Smooth muscle cell (in vitro differentiated cells): ENCODE measurements around the gene RNF152. TPM values are rescaled to one million over a fixed set of nuclear protein-coding genes. Genes with fewer than 3 reads are reported as not detected.

Experiments
- DNase-seq: peaks from one replicate; lab custom pipeline; 2025; ENCODE audit not compliant: unreplicated experiment; lab: John Stamatoyannopoulos, UW
- H2AFZ ChIP-seq: fragments of 200-600 bp; sonication (generic); 2 replicates; pipeline ENCODE4 v1.6.0; 2016; ENCODE audit warnings: antibody characterized with exemption, low read depth, mild to moderate bottlenecking
- H3F3A ChIP-seq: fragments of 200-600 bp; sonication (generic); 2 replicates; pipeline ENCODE4 v1.6.0; 2017; ENCODE audit warnings: antibody characterized with exemption, low read depth
- H3K27ac ChIP-seq: fragments of 200-600 bp; sonication (generic); 2 replicates; pipeline ENCODE4 v1.5.1; 2016; ENCODE audit warnings: low read depth, mild to moderate bottlenecking
- H3K27me3 ChIP-seq: fragments of 200-600 bp; sonication (generic); 2 replicates; pipeline ENCODE4 v1.6.1; 2016; ENCODE audit warnings: low read depth, mild to moderate bottlenecking
- H3K36me3 ChIP-seq: fragments of 200-600 bp; sonication (generic); 2 replicates; pipeline ENCODE4 v1.5.1; 2016; ENCODE audit warnings: low read depth
- H3K4me1 ChIP-seq: fragments of 200-600 bp; sonication (generic); 2 replicates; pipeline ENCODE4 v1.5.1; 2016; ENCODE audit warnings: low read depth
- H3K4me2 ChIP-seq: fragments of 200-600 bp; sonication (generic); 2 replicates; pipeline ENCODE4 v1.6.0; 2016; ENCODE audit warnings: mild to moderate bottlenecking
- H3K4me3 ChIP-seq: fragments of 200-600 bp; sonication (generic); 2 replicates; pipeline ENCODE4 v1.5.1; 2016; ENCODE audit warnings: mild to moderate bottlenecking
- H3K79me2 ChIP-seq: fragments of 200-600 bp; sonication (generic); 2 replicates; pipeline ENCODE4 v1.6.0; 2016; ENCODE audit warnings: low read depth, mild to moderate bottlenecking
- H3K9ac ChIP-seq: fragments of 200-600 bp; sonication (generic); 2 replicates; pipeline ENCODE4 v1.6.0; 2016; ENCODE audit warnings: low read depth
- H3K9me3 ChIP-seq: fragments of 200-600 bp; sonication (generic); replicated peaks from 2 replicates; pipeline ENCODE4 v1.5.1; 2016; ENCODE audit warnings: low read depth
- H4K20me1 ChIP-seq: fragments of 200-600 bp; sonication (generic); 2 replicates; pipeline ENCODE4 v1.6.0; 2016; ENCODE audit warnings: low read depth
- CTCF ChIP-seq: fragments of 200-600 bp; sonication (generic); IDR thresholded peaks from 2 replicates; pipeline ENCODE4 v1.5.1; 2017; ENCODE audit warnings: borderline replicate concordance, mild to moderate bottlenecking, antibody characterized with exemption; ENCODE audit not compliant: insufficient read depth, poor library complexity, severe bottlenecking
- whole genome bisulfite sequencing: methylation state at CpG from one replicate; pipeline ENCODE4 v1.1.7; 2016; ENCODE audit warnings: low lambda C conversion rate; 5-methylcytosine and 5-hydroxymethylcytosine counted together
- polyA plus RNA-seq: library from polyadenylated mRNA; unstranded; fragments of >200 nt; fragmentation: Nextera tagmentation; extraction: Ambion mirVana; gene quantifications from 2 replicates; pipeline ENCODE4 v1.2.1, GENCODE V29; 2016
- total RNA-seq: library from RNA; depleted of rRNA; stranded (reverse); fragments of >200 nt; gene quantifications from 2 replicates; pipeline ENCODE4 v1.2.3, GENCODE V29; 2014

RNF152 gene
- total and polyA plus RNA-seq, 2 experiments from 2014 or later, result 10.6 to 56.6 TPM

GRCh38 chr18:61935362-61935761 is 42.6 kb upstream of the RNF152 start:
- H3K79me2 ChIP-seq, result no peaks in the 10 kb centered on the region
- no peak overlapping the region for H3K27ac ChIP-seq
- no peak for TF ChIP-seq CTCF
- no peak overlapping the region for H3K9ac ChIP-seq
- H3F3A ChIP-seq, result no peaks in the 10 kb centered on the region
- H3K4me2 ChIP-seq, result no peak overlapping the region
- H4K20me1 ChIP-seq, result no peaks in the 10 kb centered on the region
- WGBS, result 53% methylated on average over 3 of the region's 3 CpGs
- H3K9me3 ChIP-seq, result no peaks in the 10 kb centered on the region
- no peaks in the 10 kb centered on the region for H3K36me3 ChIP-seq
- DNase-seq, result no peak
- no peaks in the 10 kb centered on the region for H3K27me3 ChIP-seq
- H3K4me1 ChIP-seq, result no peaks in the 10 kb centered on the region
- no peak overlapping the region for H3K4me3 ChIP-seq
- H2AFZ ChIP-seq, result no peak overlapping the region

DNA sequence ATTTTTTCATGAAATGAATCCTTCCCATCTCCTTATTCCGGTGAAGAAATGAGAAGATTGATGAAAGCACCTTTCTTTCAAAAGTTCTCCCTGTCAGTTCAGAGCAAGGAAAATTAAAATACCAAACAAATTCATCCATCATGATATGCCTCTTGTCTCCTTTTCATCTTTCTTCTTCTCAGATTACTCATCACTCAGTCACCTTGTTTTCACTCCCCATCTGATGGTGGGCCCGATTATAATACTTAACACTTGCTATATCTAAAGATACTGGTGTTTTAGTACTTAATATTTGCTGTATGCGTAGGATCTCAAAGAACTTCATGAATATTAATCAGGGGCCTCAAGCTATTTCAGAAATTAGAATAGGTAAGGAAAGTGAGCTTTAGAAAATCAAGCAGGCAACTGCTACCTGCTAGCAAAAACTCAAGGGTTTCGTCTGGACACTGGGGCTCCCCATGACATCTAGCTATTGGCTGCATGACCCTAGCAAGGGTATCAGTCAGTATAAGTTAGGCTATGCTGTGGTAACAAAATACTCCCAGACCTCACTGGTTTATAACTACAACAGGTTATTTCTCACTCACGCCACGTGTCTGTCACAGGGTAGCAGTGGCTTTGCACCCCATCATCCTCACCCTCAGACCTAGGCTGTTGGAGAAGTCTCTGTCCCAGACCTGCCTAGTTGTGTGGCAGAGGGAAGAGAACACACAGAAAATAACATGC is 39.0 kb upstream of the RNF152 start:
- Histone ChIP-seq H3K4me2 (no peak overlapping the region), H3K4me1 (peaks cover 6% of the 10 kb centered on the region), H2AFZ (no peak overlapping the region), H3K79me2 (no peaks in the 10 kb centered on the region), H3K9ac (no peak overlapping the region), H3K27me3 (no peaks in the 10 kb centered on the region), H3K9me3 (no peaks in the 10 kb centered on the region), H3K36me3 (no peaks in the 10 kb centered on the region), H3K27ac (no peak overlapping the region), H3K4me3 (no peak overlapping the region), H3F3A (no peaks in the 10 kb centered on the region), H4K20me1 (no peaks in the 10 kb centered on the region)
- 95% methylated on average over 6 of the region's 6 CpGs for WGBS
- TF ChIP-seq CTCF, result no peak
- DNase-seq, result no peak

DNA sequence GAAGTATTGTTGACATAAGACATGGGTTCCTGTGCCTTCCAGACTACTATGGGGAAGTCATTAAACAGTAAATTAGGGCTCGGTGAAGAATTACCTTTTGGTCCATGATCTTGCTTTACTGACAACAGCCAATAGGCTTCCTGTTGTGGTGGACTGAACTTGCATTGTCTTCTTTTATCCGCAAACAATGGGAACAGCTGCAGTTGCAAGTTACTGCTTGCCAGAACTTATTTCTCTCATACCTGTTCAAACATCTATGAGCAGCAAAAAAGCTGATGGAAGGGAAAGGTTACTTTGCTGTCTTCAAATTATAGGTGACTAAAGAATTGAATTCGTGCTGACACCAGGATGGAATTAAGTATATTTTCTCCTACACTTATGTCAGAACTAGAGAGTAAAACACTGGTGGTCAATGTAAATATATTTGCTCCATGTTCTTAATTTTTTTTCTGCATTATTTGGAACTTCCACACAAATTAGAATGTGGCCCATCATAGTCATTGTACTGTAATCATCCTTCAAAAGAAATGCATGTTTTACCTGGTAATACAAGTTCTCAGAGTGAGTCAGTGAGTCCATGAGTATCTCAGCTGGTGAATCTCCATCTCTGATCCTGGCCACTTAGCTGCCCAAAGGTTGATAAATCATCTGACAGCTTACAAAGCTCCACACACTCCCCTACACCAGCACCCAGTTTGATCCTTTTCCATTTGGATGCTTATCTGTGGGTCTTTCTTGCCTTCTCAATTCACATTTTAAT is 37.3 kb upstream of the RNF152 start:
- no peak overlapping the region for H3K4me3 ChIP-seq
- H3K9me3 ChIP-seq, result no peaks in the 10 kb centered on the region
- no peaks in the 10 kb centered on the region for H3K79me2 ChIP-seq
- no peak for TF ChIP-seq CTCF
- DNase-seq, result no peak
- no peaks in the 10 kb centered on the region for H3K36me3 ChIP-seq
- no peak overlapping the region for H2AFZ ChIP-seq
- H3K4me1 ChIP-seq, result peaks cover 6% of the 10 kb centered on the region
- H3K27ac ChIP-seq, result peak overlapping the region; percentile 25
- no peak overlapping the region for H3K9ac ChIP-seq
- H3K4me2 ChIP-seq, result no peak overlapping the region
- no peaks in the 10 kb centered on the region for H4K20me1 ChIP-seq
- H3K27me3 ChIP-seq, result no peaks in the 10 kb centered on the region
- 76% methylated on average over 3 of the region's 3 CpGs for WGBS
- no peaks in the 10 kb centered on the region for H3F3A ChIP-seq

- no peak overlapping the region for H3K4me2 ChIP-seq
- no peak for TF ChIP-seq CTCF
- no peak overlapping the region for H3K27ac ChIP-seq
- H3K9ac ChIP-seq, result no peak overlapping the region
- no peaks in the 10 kb centered on the region for H3F3A ChIP-seq
- no peaks in the 10 kb centered on the region for H3K27me3 ChIP-seq
- H3K9me3 ChIP-seq, result no peaks in the 10 kb centered on the region
- peaks cover 6% of the 10 kb centered on the region for H3K4me1 ChIP-seq
- no peak overlapping the region for H3K4me3 ChIP-seq
- no peaks in the 10 kb centered on the region for H3K79me2 ChIP-seq
- H4K20me1 ChIP-seq, result no peaks in the 10 kb centered on the region
- no peak for DNase-seq
- no peak overlapping the region for H2AFZ ChIP-seq
- no peaks in the 10 kb centered on the region for H3K36me3 ChIP-seq
- 88% methylated on average over 4 of the region's 4 CpGs for WGBS
Observed at GRCh38 chr18:61926532-61926931, 33.7 kb upstream of the RNF152 start.
